ENCODE data around the gene WDR37. TPM values are rescaled to one million over a fixed set of nuclear protein-coding genes. Genes with fewer than 3 reads are reported as not detected.
A peak's percentile ranks its signal among the peaks of the same experiment; 100 is the strongest.
"Not testable (repeated sequence)": the region's sequence is repeated elsewhere in the genome, so short reads cannot be mapped to it uniquely, and the experiment has no call there.

Gene WDR37
- total RNA-seq, 1 donor from 2014 or later: 10.9 TPM

DNA sequence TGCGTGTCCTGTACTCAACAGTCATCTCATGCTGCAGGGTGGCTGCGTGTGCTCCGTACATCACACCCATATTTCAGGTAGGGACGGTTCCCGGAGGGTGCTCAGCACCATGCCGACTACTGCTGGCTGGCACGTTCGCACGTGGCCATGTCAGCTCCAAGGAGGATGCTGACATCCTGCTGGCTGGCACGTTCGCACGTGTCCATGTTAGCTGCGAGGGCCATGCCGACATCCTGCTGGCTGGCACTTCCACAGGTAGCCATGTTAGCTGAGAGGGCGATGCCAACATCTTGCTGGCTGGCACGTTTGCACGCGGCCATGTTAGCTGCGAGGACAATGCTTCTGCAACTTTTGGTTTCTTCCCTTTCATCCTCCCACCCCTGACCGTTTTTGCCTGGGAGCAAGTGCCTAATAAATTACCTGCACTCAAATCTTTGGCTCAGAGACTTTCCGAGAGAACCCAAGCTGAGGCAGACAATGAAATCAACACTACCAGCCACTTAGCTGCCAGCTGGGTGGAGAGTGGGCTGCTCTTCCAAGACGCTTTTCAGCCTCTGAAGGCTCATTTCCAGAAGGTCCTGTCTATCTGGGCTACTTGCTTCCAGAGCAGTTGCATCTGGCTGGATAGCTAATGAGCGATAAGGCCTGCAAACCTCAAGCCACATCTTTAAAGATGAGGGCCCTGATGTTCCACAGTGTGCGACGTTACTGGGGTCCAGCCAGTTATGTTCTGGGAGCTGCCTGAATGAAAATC is 104.6 kb downstream of the WDR37 start:
- no peak overlapping the region for H3K27ac Mint-ChIP-seq (ENCODE audit: unreplicated experiment)
- H3K4me1 Mint-ChIP-seq (ENCODE audit: low read depth): no peaks in the 10 kb centered on the region
- H3K27me3 Mint-ChIP-seq (ENCODE audit: low read depth): peaks cover 45% of the 10 kb centered on the region
- peak; percentile 84 for DNase-seq (ENCODE audit: low spot score)
- TF ChIP-seq, protein P1, sequence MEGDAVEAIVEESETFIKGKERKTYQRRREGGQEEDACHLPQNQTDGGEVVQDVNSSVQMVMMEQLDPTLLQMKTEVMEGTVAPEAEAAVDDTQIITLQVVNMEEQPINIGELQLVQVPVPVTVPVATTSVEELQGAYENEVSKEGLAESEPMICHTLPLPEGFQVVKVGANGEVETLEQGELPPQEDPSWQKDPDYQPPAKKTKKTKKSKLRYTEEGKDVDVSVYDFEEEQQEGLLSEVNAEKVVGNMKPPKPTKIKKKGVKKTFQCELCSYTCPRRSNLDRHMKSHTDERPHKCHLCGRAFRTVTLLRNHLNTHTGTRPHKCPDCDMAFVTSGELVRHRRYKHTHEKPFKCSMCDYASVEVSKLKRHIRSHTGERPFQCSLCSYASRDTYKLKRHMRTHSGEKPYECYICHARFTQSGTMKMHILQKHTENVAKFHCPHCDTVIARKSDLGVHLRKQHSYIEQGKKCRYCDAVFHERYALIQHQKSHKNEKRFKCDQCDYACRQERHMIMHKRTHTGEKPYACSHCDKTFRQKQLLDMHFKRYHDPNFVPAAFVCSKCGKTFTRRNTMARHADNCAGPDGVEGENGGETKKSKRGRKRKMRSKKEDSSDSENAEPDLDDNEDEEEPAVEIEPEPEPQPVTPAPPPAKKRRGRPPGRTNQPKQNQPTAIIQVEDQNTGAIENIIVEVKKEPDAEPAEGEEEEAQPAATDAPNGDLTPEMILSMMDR (IDR thresholded peaks at IDR 0.05): no peak
- H3K36me3 Mint-ChIP-seq (ENCODE audit: low read depth): no peaks in the 10 kb centered on the region
- no peak overlapping the region for H3K4me3 Mint-ChIP-seq (ENCODE audit: unreplicated experiment)
- H3K9me3 Mint-ChIP-seq (ENCODE audit: low read depth): no peaks in the 10 kb centered on the region

DNA sequence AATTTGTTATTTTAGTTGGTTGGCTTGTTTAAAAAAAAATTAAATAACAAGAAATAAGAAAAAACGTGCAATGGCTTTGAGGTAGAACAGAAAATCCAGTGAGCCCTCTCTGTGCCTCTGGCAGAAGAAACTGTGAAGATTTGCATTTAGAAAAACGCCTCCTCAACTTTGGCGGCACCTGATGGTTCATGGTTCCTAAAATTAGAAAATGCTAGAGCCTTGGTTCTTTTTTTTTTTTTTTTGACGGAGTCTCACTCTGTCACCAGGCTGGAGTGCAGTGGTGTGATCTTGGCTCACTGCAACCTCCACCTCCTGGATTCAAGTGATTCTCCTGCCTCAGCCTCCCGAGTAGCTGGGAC is 105.1 kb downstream of the WDR37 start:
- not testable (repeated sequence) for H3K9me3 Mint-ChIP-seq (ENCODE audit: low read depth); H3K36me3 Mint-ChIP-seq (ENCODE audit: low read depth); H3K4me1 Mint-ChIP-seq (ENCODE audit: low read depth); DNase-seq (ENCODE audit: low spot score); H3K27ac Mint-ChIP-seq (ENCODE audit: unreplicated experiment); H3K4me3 Mint-ChIP-seq (ENCODE audit: unreplicated experiment)
- peaks cover 48% of the 10 kb centered on the region for H3K27me3 Mint-ChIP-seq (ENCODE audit: low read depth)

DNA sequence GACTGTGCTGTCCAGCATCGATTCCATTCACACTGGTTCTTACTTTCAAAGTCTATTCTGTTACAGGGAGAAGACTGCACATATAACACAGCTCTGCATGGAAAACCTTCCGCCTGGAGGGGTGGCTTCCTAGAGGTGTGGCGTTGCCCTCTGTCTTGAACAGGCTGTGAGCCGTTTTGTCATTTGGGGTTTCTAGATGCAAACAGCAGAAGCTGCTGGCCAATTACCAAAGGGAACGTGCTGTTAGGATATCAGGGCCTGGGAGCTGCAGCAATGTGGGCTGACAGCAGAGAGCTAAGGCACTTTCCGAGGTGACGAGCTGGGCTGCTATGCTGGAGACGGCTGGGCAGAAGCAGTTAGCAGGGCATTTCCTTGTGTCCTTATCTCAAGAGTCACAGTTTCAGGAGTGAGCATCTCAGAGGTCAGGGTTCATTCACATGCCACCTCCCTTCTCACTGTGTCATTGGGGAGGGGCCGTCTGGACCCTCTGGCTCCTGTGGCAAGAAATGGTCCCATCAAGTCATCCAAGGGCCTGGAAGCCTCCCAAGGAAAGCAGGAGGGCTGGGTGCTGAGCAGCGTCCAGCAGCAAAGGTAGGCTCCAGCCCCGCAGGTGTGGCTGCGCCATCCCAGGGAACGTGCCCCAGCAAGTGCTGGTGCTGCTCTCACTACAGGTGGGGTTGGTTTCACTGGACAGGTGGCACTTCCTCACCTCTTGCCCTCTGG is 106.5 kb downstream of the WDR37 start:
- TF ChIP-seq, protein P1 (IDR thresholded peaks at IDR 0.05): no peak
- H3K4me1 Mint-ChIP-seq (ENCODE audit: low read depth): no peaks in the 10 kb centered on the region
- H3K27me3 Mint-ChIP-seq (ENCODE audit: low read depth): peaks cover 45% of the 10 kb centered on the region

DNA sequence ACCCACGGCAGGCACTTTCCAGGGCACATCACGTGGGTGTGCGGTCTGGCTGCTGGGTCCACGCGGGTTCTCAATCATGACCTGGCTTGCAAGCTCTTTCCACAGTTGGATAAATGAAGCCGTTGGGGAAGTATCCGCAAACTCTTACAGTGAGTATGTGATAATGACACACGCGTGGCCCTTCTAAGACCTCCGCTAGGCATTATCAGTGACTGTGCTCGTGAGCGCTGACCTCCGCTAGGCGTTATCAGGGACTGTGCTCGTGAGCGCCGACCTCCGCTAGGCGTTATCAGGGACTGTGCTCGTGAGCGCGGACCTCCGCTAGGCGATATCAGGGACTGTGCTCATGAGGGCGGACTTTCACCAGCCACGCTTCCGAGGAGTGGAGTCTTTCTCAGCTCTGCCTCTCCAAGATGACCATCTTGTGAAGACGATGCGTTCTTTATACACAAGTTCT is 107.0 kb downstream of the WDR37 start:
- DNase-seq (ENCODE audit: low spot score): peak; percentile 83
- Mint-ChIP-seq H3K36me3 (ENCODE audit: low read depth) (no peaks in the 10 kb centered on the region), H3K27ac (ENCODE audit: unreplicated experiment) (no peak overlapping the region), H3K4me3 (ENCODE audit: unreplicated experiment) (no peak overlapping the region), H3K4me1 (ENCODE audit: low read depth) (no peaks in the 10 kb centered on the region), H3K9me3 (ENCODE audit: low read depth) (no peaks in the 10 kb centered on the region), H3K27me3 (ENCODE audit: low read depth) (peaks cover 42% of the 10 kb centered on the region)
- TF ChIP-seq, protein P1 (IDR thresholded peaks at IDR 0.05): no peak

More for the DNA sequence above, 106.5 kb downstream of the WDR37 start:
- Mint-ChIP-seq H3K36me3 (ENCODE audit: low read depth) (no peaks in the 10 kb centered on the region), H3K4me3 (ENCODE audit: unreplicated experiment) (no peak overlapping the region), H3K9me3 (ENCODE audit: low read depth) (no peaks in the 10 kb centered on the region), H3K27ac (ENCODE audit: unreplicated experiment) (no peak overlapping the region)
- peak; percentile 61 for DNase-seq (ENCODE audit: low spot score)

DNA sequence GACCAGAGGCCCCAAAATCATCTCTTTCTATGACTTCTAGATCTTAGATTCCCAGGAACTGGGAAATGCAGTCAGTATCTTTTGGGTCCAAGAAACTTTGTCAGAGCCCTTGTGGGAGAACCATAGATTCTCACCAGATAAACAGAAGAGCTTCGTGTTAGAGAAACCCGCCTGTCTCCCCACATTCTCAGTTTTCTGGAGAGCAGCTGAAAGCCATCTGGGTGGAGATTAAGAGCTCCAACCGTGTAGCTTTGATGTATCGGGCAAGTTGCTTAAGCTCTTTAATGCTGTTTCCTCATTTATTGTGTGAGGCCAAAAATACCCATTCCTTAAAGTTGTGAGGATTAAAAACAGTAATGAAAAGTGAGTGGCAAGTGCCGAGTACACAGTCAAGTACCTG is 107.6 kb downstream of the WDR37 start:
- no peak overlapping the region for H3K4me3 Mint-ChIP-seq (ENCODE audit: unreplicated experiment)
- H3K9me3 Mint-ChIP-seq (ENCODE audit: low read depth): no peaks in the 10 kb centered on the region
- H3K27ac Mint-ChIP-seq (ENCODE audit: unreplicated experiment): no peak overlapping the region
- no peaks in the 10 kb centered on the region for H3K36me3 Mint-ChIP-seq (ENCODE audit: low read depth)
- TF ChIP-seq, protein P1 (IDR thresholded peaks at IDR 0.05): no peak
- H3K27me3 Mint-ChIP-seq (ENCODE audit: low read depth): peaks cover 39% of the 10 kb centered on the region
- DNase-seq (ENCODE audit: low spot score): no peak
- H3K4me1 Mint-ChIP-seq (ENCODE audit: low read depth): no peaks in the 10 kb centered on the region
